SH-SY5Y (cell line): ENCODE measurements around the gene MCOLN3.

Experiments
- GATA2 ChIP-seq: IDR thresholded peaks from 2 replicates; pipeline ENCODE4 v1.6.1; 2011; ENCODE audit warnings: mild to moderate bottlenecking, low read depth, low read length
- GATA3 ChIP-seq: IDR thresholded peaks from 2 replicates; pipeline ENCODE4 v1.6.1; 2011; ENCODE audit warnings: low read depth, mild to moderate bottlenecking, low read length, moderate library complexity

GRCh38 chr1:85019994-85020393 is 28.3 kb downstream of the MCOLN3 start:
- TF ChIP-seq GATA3: no peak
- no peak for TF ChIP-seq GATA2
